A549 treated with AZD9567 at 1 μM for 4 hours (cell line): ENCODE results near the gene BSCL2. TPM values are rescaled to one million over a fixed set of nuclear protein-coding genes. Genes with fewer than 3 reads are reported as not detected.

ENCODE experiments used
- total RNA-seq: library from RNA; stranded (reverse); fragments of 200-300 nt; extraction: Qiagen RNA extraction; gene quantifications from 5 replicates; pipeline ENCODE4 v1.2.3, GENCODE V29; 2022; ENCODE audit not compliant: insufficient read depth

BSCL2 gene
- 42.8 to 90.9 TPM (median 77.6 TPM) in 5 replicates for total RNA-seq

DNA sequence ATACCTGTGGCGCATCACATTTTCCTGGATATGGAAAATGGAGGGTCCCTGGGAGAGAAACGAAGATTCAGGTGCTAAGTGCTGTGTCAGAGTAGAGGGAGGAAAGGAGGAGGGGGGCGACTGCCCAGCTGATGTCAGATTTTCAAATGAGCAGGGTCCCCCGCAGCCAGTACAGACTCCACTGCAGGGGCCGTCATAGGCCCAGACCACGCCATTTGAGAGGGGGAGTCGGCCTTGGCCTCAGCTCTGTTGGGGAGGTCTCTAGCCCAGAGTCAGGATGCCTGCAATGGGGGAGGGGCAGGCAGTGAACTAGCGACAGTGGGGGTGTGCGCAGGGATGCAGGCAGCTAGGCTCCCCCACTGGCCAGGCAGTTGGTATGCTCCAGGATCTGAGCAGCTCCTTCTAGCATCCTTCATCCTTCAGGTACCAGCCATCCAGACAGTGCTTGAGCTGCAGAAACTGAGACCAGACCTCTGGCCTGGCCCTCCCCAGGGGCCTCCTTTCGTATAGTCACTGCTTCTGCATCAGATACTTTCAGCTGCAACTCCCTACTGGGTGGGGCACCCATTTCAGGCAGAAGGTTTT, at the start of gene BSCL2, which contains the start of gene GNG3:
TSS of gene BSCL2 (minus strand) at position 148 of the 585 bp plus-strand sequence. CDS start 229 bp downstream, outside the sequence.
TSS of gene GNG3 (plus strand) at position 400 of the 585 bp plus-strand sequence. CDS start 620 bp downstream, outside the sequence.

DNA sequence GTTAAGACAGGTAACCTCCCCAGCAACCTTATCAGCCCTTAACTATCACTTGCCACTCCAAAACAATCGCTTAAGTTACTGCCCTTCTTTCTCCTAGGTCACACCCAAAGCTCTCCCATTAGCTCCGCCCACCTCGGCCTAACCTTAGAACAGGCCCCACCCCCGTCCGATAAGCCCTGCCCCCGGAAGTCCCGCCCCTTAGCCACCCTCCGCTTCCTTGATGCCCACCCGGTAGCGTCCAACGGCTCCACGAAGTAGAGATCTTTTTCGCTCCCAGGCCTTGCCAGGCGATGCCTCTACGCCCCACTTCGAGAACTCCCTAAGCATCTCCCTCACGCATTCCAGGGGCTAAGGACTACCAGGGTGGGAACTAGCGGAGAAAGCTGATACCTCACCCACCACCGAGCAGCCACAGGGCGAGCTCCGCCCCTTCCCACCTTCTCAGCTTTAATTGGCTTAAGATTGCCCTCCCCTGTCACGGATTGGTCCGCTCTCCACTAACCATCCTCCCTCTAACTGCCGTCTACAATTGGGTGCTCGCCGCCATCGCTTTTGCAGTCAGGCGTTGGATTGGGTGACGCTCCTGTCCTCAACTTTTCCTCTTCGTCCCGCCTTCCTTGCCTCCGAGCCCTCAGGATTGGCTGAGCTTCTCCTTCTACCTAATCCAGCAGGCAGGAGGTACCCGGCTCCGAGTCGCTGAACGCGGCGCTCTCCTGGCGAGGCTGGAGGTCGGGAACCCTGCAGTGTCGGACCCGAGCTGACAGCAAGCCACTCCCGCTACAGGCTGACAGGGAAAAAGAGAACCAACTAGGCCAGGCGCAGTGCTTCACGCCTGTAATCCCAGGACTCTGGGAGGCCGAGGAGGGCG, 46.7 kb upstream of the BSCL2 start, which contains the start of gene ZBTB3:
TSS of gene ZBTB3 (minus strand) at position 425 of the 868 bp plus-strand sequence. CDS start 496 bp downstream, outside the sequence.

DNA sequence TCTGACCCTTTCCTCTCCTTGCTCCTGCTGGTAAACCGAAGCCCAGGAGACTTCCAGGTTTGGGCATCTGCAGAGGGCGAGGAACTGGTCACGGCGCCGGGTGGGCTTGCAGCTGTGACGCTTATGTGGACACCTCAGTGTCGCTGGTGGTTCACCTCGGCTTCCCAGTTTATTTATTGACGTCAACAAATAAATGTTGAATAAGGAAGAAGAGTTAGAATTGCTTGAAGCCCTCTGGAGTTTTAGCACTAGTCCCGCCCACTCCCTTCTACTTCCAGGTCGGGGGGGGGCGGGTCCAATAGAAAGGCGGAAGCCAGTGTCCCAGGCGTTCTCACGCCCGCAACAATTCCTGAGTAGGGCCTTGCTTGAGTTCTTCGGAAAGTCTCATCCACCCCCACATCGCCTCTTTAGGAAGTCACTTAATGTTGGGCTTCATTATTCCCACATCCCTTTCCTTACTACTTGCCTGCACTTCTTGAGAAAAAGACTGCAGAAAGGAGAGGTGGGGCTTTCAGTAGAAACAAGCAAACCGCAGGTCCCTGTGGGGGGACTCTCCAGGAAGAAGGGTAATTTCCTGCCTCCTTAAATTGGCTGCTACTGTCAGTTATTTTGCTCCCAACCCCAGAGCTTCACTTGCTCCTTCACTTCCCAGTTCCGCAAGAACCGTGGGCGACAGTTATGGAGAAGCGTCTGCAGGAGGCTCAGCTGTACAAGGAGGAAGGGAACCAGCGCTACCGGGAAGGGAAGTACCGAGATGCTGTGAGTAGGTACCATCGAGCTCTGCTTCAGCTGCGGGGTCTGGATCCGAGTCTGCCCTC, 21.2 kb upstream of the BSCL2 start, which contains the start of gene TTC9C:
TSS of gene TTC9C (plus strand) at position 316 of the 818 bp plus-strand sequence. CDS start at position 679, 363 bp downstream.

DNA sequence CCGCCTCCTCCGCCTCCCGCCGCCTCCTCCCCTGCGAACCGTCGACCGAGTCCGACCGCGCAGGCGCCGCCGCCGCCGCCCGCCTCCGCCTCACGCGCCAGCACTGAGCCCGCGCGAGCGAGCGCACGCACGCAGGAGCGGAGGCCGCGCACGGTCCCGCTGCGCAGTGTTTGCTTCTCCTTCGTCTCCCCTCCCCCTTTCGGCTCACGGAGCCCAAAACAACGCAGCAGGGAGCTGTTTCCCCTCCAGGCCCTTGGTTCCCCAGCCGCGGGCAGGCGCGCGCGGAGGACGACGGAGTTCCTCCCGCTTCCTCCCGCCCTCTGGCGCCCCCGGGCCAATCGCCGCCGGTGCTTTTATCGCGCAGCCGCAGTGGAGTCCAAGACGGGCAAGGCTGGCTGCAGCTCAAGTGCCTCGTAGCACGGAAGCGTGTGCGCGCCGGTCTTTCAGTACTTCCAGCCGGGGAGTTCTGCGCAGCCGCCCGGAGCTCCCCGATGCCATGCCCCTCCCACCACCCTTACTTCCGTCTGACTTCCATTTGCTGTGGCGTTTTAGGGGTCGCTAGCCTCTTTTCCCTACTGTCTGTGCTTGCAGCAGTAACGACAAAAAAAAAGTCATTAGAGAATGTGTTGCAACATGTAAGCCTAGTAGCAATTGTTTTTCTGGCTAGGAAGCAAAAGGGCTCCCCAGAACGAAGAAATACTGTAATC, 20.1 kb upstream of the BSCL2 start, which contains the start of gene HNRNPUL2:
TSS of gene HNRNPUL2 (minus strand) at position 293 of the 707 bp plus-strand sequence. CDS start 301 bp downstream, outside the sequence.

DNA sequence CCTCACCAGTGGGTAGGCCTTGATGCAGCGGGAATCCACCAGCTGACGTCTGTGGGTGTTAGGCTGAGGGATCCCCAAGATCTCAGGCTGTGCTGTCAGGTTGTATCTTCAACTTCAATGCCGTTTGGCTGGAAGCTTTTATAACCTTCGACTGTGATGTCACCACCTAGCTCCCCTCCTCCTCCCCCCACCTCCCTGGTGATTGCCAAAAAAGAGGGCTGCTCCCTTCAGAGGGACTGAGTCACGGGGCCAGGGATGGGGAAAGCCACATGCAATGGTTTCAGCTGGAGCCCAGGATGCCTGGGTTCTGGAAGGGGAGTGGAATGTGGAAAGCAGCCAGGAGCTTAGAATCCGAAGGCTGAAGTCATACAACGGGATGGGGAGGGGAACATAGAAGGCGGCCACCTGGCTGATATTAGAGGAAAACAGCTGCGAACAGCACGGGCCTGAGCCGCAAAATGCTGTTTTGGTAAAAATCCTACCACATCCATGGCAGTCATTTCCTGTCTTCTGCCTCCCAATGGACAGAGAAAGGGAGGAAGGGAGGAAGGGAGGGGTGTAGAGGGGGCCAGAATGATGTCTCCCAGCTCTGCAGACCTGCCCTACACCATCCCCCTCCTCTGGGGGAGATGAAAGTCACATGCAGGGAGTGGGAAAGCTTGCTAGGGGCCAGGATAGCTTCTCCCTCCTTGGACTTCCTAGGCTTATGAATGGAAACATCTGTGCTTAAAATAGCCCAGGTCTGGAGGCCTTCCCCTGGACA, 17.6 kb downstream of the BSCL2 start, which contains the start of gene LRRN4CL:
TSS of gene LRRN4CL (minus strand) at position 110 of the 763 bp plus-strand sequence. CDS start 1,022 bp downstream, outside the sequence.

DNA sequence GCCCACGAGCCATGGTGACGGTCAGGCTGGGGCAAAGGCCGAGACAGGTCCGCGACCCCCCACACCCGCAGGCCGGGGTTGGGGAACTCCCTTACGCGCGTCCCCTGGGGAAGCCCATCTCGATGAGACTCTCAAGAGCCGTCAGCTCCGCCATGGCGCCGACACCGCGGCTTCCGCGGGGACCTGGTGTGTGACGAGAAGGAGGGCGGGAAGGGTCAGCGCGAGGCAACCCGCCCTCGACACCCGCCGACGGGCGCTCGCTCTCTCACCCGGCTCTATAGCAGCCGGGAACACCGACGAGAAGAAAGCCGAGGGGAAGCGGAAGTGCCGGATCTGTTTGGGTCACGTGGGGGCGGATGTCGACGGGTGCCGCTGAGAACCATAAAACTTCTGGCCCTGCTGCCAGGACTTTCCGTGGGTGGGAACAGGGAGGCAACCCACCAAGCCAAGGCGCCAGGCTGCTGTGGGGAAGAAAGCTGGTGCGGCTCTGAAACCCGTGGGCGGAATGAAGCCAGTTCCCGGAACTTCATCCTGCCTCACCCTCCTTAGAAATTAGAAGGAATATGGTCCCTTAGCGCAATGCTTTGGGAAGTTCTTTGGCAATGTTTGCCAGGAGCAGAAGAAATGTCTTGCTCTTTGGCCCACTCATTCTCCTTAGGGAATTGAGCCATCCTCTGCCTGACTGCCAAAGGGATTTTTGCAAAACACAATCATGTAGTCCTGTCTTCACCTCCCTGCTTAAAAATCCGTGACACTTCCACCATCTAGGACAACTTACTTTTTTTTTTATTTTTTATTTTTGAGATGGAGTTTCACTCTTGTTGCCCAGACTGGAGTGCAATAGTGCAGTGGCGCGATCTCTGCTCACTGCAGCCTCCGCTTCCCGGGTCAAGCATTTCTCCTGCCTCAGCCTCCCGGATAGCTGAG, 28.2 kb downstream of the BSCL2 start, which contains the start of gene UBXN1:
TSS of gene UBXN1 (minus strand) at position 304 of the 927 bp plus-strand sequence. CDS start at position 154, 150 bp downstream.

DNA sequence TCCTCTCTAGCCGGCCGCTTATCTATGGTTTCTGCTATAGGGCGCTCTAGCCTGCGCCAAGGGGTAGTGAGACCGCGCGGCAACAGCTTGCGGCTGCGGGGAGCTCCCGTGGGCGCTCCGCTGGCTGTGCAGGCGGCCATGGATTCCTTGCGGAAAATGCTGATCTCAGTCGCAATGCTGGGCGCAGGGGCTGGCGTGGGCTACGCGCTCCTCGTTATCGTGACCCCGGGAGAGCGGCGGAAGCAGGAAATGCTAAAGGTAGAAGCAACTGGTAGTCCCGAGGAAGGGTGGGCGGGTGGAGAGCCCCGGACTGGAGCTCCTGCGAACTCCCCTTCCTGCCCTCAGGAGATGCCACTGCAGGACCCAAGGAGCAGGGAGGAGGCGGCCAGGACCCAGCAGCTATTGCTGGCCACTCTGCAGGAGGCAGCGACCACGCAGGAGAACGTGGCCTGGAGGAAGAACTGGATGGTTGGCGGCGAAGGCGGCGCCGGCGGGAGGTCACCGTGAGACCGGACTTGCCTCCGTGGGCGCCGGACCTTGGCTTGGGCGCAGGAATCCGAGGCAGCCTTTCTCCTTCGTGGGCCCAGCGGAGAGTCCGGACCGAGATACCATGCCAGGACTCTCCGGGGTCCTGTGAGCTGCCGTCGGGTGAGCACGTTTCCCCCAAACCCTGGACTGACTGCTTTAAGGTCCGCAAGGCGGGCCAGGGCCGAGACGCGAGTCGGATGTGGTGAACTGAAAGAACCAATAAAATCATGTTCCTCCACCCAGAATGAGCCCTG, 35.4 kb downstream of the BSCL2 start, which contains the start of the genes LBHD1 and UQCC3:
TSS of gene LBHD1 (minus strand) at position 660 of the 782 bp plus-strand sequence. CDS start 2,236 bp downstream, outside the sequence.
TSS of gene UQCC3 (plus strand) at position 66 of the 782 bp plus-strand sequence. CDS start at position 139, 73 bp downstream.

DNA sequence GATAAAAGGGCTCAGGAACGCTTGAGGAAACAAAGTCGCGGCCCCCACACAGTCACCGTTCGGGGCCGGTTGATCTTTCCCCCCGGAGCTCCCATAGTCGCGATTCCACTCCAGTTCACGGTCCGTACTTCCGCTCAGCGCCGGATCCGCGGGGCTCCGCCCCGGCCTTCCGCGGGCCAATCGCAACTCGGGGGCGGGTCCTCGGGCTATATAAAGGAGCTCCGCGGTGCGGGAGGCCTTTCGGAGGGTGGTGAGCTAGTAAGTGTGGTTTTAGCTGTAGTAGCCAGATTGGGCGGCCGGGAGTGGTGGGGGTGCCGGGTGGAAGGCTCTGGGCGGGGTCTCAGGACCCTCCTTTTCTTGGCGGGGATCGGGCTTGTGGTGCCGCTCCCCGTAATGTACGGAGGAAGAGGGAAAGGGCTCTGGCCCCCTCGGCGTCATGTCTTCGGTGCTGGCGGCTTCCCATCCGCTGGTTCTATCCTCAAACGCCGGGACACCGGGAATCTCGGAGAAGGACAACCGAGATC, 42.1 kb downstream of the BSCL2 start, which contains the start of the genes C11orf98 and CSKMT:
TSS of gene C11orf98 (minus strand) at position 136 of the 524 bp plus-strand sequence. CDS start at position 95, 41 bp downstream.
TSS of gene CSKMT (plus strand) at position 238 of the 524 bp plus-strand sequence. CDS start 568 bp downstream, outside the sequence.

DNA sequence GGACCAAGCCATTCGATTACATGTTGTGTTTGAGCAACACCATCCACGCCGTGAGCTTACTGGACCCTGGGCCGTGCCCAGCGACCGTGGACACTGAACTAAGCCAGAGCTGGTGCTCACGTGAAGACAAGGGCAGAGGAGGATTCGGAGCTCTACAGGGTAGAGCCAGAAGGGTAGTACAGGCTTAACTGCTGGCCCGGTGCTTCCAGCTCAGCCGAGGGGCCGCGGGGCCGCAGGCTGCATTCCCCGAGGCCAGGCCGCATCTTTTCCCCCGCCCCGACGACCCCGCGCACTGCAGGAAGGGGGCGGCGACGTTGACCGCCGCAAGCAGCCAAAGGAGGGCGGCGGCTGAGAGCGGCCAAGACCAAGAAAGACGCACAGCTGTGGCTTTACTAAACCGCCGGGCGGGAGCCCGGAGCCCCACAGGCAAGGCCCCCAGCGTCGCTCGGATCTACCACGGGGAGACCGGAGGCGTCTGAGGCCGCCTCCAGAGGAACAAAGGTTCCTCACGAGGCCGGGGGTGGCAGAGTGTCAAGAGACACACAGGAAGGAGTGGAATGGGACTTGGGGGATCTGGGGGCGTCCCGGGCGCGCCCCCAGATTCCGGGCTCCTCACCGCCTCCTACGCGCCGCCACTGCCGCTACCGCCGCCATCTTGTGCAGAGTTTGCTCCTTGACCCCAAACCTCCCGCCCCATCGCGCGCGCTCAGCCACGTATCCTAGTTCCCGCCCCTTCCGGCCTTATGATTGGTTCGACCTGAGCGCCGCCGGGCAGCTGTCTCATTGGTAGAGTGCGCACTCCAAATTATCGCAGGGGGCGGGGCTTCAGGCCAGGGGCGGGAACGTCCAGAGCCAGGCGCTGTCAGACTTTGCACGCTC, 61.0 kb downstream of the BSCL2 start, which contains the start of gene GANAB:
TSS of gene GANAB (minus strand) at position 668 of the 879 bp plus-strand sequence. CDS start at position 654, 14 bp downstream.

Other genes starting within 250 kb of the BSCL2 start
- 302 to 368 TPM (median 355 TPM) in 5 replicates for gene AHNAK, start 160.6 kb downstream of the BSCL2 start, total RNA-seq
- 1,906 to 2,030 TPM (median 1,958 TPM) in 5 replicates for gene EEF1G, start 133.5 kb downstream of the BSCL2 start, total RNA-seq
- gene TUT1, start 115.9 kb downstream of the BSCL2 start, total RNA-seq: 11.0 to 17.1 TPM (median 16.1 TPM) in 5 replicates
- gene MTA2, start 105.6 kb downstream of the BSCL2 start, total RNA-seq: 78.1 to 84.0 TPM (median 82.0 TPM) in 5 replicates
- gene EML3, start 94.6 kb downstream of the BSCL2 start, total RNA-seq: 19.0 to 24.5 TPM (median 22.2 TPM) in 5 replicates
- gene ROM1, start 94.2 kb downstream of the BSCL2 start, total RNA-seq: 1.6 to 4.0 TPM (median 3.3 TPM) in 5 replicates
- gene B3GAT3, start 85.4 kb downstream of the BSCL2 start, total RNA-seq: 31.5 to 62.5 TPM (median 57.4 TPM) in 5 replicates
- gene GANAB, start 60.8 kb downstream of the BSCL2 start, total RNA-seq: 235 to 274 TPM (median 257 TPM) in 5 replicates
- gene INTS5, start 54.1 kb downstream of the BSCL2 start, total RNA-seq: 23.9 to 26.5 TPM (median 25.3 TPM) in 5 replicates
- gene C11orf98, start 42.2 kb downstream of the BSCL2 start, total RNA-seq: 105 to 143 TPM (median 136 TPM) in 5 replicates
- gene CSKMT, start 42.1 kb downstream of the BSCL2 start, total RNA-seq: 13.6 to 21.8 TPM (median 18.4 TPM) in 5 replicates
- 19.0 to 37.4 TPM (median 35.6 TPM) in 5 replicates for gene UQCC3, start 35.8 kb downstream of the BSCL2 start, total RNA-seq
- gene LBHD1, start 35.2 kb downstream of the BSCL2 start, total RNA-seq: 2.6 to 5.1 TPM (median 4.1 TPM) in 5 replicates
- 86.8 to 127 TPM (median 119 TPM) in 5 replicates for gene UBXN1, start 28.4 kb downstream of the BSCL2 start, total RNA-seq
- gene LRRN4CL, start 17.9 kb downstream of the BSCL2 start, total RNA-seq: 0.06 to 0.13 TPM (median 0.10 TPM) in 4 of 5 replicates, not detected in the other
- 0.09 TPM in 1 of 5 replicates, not detected in the others for gene GNG3, start 252 bp upstream of the BSCL2 start, total RNA-seq
- 37.9 to 42.5 TPM (median 40.9 TPM) in 5 replicates for gene HNRNPUL2, start 20.0 kb upstream of the BSCL2 start, total RNA-seq
- 30.4 to 50.8 TPM (median 32.7 TPM) in 5 replicates for gene TTC9C, start 21.1 kb upstream of the BSCL2 start, total RNA-seq
- gene ZBTB3, start 46.7 kb upstream of the BSCL2 start, total RNA-seq: 1.0 to 2.9 TPM (median 1.3 TPM) in 5 replicates
- gene POLR2G, start 54.2 kb upstream of the BSCL2 start, total RNA-seq: 165 to 192 TPM (median 183 TPM) in 5 replicates
- gene TAF6L, start 64.0 kb upstream of the BSCL2 start, total RNA-seq: 14.2 to 15.2 TPM (median 14.7 TPM) in 5 replicates
- gene TMEM179B, start 80.0 kb upstream of the BSCL2 start, total RNA-seq: 66.2 to 95.9 TPM (median 86.1 TPM) in 5 replicates
- 20.3 to 33.0 TPM (median 29.3 TPM) in 5 replicates for gene TMEM223, start 84.6 kb upstream of the BSCL2 start, total RNA-seq
- gene NXF1, start 98.0 kb upstream of the BSCL2 start, total RNA-seq: 59.2 to 67.6 TPM (median 64.3 TPM) in 5 replicates
- 18.0 to 29.8 TPM (median 27.4 TPM) in 5 replicates for gene STX5, start 124.6 kb upstream of the BSCL2 start, total RNA-seq
- gene TEX54, start 125.4 kb upstream of the BSCL2 start, total RNA-seq: not detected in 5 replicates
- gene WDR74, start 132.2 kb upstream of the BSCL2 start, total RNA-seq: 56.0 to 86.0 TPM (median 83.4 TPM) in 5 replicates
- 779 to 1,086 TPM (median 990 TPM) in 5 replicates for gene SLC3A2, start 173.5 kb upstream of the BSCL2 start, total RNA-seq
- 0.03 to 0.06 TPM (median 0.03 TPM) in 3 of 5 replicates, not detected in the others for gene CHRM1, start 213.9 kb upstream of the BSCL2 start, total RNA-seq